CD4-positive, alpha-beta T cell treated with Interleukin-6 at 100 ng/mL for 8 hours (primary cell): ENCODE data around the gene GPSM3.
A peak's percentile ranks its signal among the peaks of the same experiment; 100 is the strongest.
"Not testable (repeated sequence)": the region's sequence is repeated elsewhere in the genome, so short reads cannot be mapped to it uniquely, and the experiment has no call there.

ENCODE experiments used
- DNase-seq: peaks from one replicate; pipeline ENCODE4 v3.0.0-alpha.2; 2020; ENCODE audit warnings: mixed read lengths, low spot score

The GPSM3 gene

DNA sequence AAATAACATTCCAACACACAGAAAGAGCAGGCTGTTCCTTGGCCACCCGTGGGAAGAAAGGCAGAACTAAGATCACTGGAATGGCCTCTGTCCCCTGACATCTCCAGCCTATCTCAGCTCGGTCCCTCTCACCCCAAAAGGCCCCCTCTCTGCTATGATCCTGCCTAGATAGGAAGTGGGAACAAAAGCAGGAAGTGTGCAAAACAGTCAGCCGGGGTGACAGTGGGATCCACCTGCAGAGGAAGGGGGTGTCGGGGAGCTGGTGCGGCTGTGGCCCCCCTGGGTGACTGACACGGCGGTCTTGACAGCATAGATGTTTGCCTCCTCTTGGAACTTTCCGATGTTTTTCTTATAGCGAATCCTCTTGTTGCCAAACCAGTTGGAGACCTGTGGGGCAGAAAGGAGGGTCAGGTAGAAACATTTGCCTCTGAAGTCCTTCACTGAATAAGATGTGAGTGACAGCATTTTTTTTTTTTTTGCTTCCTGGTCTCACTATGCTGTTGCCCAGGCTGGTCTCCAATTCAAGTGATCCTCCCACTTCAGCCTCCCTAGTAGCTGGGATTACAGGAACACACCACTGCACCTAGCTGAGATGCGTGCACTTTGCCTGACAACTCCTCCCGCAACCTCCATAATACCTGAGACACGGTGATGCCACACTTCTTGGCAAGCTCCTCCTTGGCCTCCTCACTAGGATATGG lies 5.3 kb downstream of the GPSM3 start:
- DNase-seq, result no peak

DNA sequence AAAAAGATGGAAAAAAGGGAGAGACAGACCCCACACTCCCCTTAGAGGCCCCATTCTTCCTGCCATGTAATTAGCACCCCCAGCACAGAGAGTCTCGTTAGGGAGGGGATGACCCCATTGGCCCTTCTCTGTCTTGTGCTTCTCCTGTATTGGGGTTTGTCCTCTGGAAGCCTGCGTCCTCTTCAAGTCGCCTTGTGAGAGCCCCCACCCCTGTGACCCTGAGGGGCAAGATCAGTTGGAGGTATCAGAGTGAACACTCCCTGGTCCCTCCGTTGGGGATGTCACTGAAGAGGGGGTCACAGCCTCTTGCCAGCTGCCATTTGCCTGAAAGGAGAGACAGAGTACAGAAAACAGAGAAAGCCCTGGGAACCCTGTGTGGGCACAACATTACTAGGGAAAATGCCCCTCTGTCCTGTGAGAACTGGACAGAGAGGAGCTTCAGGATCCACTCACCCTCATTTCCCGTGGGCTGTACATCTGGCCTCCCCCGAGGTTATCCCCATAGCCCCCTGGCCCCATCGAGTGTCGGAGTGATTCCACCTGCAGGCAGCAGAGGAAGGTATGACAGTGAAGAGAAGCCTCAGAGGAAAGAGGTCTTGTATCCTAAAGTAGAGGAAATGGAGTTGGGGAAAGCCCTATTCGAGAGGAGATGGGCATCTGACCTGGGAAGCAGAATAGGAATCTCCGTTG lies 6.1 kb downstream of the GPSM3 start:
- not testable (repeated sequence) for DNase-seq

GRCh38 chr6:32185681-32186131 lies 6.7 kb downstream of the GPSM3 start:
- DNase-seq, result peak; percentile 45

DNA sequence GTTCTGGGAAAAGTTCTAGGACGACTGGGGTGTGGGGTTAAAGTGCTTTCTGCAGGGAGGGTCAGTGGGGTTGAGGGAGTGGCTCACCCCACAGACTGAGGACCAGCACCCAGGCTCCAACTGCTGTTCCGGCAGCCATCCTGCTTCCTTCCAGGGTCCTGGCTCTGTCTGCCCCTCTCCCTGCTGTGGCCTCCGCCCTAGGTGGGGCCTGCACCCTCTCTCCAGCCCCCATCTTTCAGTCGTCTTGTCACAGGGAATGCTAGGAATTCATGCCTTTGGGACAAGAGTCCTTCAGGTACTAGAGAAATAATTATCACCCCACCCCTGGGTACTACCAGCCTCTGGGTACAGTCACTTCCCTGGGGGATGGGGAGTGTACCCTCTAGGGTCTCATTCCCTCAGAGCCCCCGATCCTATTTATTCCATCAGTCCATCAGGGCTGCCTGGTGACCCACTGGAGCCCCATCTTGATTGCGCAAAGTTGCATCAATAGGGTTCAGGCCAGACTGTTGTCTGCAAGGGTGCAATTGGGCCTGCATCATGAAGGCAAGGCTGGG lies 8.3 kb downstream of the GPSM3 start, which contains the start of gene AGER:
Gene AGER (minus strand): TSS at position 170 of the 557 bp plus-strand sequence. CDS start 31 bp downstream, at position 139.
- no peak for DNase-seq

DNA sequence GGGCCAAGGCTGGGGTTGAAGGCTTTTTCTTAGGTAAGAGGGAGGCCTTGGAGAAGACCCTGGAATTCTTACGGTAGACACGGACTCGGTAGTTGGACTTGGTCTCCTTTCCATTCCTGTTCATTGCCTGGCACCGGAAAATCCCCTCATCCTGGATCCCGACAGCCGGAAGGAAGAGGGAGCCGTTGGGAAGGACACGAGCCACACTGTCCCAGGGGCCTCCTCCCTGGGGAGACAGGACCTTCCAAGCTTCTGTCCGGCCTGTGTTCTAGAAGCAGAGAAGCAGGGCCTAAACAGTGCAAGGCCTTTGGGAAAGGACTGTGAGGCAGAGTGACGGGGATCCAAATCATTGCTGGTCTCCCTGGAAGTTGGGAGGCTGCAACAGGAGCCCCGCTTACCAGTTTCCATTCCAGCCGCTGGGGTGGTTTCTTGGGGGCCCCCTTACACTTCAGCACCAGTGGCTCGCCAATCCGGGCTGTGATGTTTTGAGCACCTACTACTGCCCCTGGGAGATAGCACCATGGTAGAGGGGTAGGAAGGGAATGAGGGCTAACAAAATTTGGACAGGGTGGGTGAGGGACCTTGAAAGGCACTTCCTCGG lies 8.9 kb downstream of the GPSM3 start:
- DNase-seq, result no peak

DNA sequence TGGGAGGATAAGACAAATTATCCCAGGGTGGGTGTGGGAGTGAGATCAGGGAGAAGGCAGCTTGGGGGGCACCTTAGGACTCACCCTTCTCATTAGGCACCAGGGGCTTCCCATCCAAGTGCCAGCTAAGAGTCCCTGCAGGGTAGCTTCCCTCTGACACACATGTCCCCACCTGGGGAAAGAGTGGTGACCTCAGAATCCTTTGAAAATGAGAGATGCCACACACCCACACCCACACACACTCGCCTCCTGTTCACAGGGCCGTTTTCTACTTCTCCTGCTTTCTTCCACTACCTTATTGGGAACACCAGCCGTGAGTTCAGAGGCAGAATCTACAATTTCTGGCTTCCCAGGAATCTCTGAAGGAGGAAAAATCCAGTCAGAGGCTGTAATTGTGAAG lies 9.4 kb downstream of the GPSM3 start:
- DNase-seq, result no peak

DNA sequence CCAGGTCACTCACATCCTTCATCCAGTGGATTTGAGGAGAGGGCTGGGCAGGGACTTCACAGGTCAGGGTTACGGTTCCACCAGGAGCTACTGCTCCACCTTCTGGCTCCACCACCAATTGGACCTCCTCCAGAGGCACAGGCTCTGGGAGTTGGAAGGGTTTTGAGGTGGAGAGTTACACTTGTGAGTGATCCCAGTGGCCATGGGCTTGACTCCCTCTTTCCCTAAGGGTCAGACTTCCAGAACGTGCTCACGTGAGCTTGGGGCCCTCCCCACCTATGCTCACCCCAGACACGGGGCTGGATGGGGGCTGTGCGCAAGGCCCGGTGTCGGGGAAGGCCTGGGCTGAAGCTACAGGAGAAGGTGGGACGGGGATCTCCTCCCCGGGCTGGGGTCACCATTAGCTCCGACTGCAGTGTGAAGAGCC lies 9.9 kb downstream of the GPSM3 start:
- no peak for DNase-seq

DNA sequence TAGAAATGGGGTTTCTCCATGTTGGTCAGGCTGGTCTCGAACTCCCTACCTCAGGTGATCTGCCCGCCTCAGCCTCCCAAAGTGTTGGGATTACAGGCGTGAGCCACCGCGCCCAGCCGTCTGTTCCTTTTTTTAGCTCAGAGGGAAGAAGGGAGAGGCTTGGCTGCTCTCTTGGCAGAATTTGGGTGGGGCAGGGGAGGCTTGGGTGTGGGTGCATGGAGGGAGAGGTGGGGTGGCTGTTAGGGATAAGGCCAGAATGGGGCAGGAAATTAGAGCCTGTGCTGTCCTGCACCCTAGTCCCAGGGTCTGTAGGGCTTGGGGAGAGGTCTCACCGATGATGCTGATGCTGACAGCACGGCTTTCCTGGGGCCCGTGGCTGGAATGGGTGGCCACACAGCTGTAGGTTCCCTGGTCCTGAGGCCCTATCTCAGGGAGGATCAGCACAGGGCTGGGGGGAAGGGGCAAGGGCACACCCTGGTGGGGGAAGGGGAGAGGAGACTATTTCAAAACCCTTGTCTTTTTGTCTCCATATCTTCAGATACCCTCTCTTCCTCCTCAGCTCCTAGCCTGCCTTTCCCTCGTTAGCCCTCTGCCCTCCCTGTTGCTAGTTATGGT lies 10.4 kb downstream of the GPSM3 start:
- no peak for DNase-seq

DNA sequence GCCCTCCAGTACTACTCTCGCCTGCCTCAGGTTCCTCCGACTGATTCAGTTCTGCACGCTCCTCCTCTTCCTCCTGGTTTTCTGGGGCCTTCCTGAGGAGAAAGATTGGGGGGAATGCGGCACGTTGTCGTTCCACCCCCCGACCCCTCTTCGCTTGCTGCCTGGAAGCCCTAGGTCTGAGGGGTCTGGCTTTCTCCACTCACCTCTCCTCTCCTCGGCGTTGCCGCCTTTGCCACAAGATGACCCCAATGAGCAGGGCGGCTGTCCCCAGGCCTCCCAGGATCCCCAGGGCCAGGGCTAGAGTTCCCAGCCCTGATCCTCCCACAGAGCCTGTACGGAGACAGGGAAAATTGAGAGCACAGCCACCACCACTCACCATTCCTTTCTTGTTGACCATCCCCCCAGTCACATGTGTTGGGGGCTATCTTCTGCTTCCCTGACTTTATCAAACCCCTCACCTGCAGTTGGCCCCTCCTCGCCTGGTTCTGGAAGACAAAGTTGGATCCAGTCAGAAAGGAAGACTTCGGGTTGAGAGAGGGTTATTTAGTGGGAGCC lies 11.2 kb downstream of the GPSM3 start:
- no peak for DNase-seq

DNA sequence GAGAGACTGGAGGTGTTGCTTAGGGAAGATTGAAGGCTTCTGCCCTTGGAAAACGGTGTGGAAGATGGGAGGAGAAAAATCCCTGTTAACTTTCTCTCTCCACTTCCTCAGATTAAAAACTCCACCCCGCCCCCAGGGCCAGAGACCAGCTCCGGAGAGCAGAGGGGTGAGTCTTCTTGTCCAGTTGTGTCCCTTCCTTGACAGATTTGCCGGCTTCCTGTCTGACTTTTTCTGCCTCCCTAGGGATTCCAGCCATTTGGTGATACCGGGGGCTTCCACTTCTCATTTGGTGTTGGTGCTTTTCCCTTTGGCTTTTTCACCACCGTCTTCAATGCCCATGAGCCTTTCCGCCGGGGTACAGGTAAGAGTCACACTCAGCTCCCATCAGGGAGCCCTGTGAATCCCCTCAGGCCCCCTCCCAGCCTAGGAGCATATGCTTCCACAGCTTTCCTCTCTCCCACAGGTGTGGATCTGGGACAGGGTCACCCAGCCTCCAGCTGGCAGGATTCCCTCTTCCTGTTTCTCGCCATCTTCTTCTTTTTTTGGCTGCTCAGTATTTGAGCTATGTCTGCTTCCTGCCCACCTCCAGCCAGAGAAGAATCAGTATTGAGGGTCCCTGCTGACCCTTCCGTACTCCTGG lies 12.6 kb downstream of the GPSM3 start:
- DNase-seq, result no peak

DNA sequence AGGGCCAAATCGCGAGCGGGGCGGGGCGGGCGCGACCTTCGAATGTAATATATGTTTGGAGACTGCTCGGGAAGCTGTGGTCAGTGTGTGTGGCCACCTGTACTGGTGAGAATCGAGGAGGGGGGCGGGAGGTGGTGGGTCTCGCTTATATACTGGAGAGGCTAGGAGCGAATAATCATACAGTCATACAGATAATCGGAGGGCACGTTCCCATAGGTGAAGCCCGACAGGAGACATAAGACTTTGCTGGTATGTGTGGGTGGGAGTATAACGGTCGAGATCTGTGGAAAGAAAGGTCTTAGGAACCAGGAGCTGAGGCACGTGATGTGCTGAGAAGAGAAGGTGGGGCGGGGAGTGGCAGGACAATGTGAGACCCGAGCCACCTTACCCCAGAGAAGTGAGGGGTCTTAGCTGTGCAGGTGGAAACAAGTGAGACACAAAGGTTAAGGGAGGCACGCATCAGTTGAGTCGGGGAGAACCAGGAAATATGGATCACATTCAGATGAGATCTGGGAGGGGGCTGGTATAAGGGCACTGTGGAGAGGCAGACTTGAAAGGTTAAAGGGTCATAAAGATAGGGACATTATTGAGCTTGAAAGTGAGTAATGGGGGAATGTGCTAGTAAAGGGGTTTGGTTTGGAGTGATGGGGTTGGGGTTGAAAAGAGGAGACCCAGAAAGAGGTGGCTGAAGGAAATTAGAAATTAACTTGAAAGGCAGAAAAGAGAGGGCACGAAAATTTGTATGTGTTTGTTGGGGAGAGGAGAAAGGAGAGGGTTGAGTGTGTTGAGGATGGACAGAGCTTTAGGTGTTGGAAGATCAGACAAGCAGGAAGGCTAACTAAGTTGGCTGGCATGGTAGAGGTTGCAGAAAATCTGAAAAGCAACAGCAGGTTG lies 13.6 kb downstream of the GPSM3 start:
- DNase-seq, result no peak

DNA sequence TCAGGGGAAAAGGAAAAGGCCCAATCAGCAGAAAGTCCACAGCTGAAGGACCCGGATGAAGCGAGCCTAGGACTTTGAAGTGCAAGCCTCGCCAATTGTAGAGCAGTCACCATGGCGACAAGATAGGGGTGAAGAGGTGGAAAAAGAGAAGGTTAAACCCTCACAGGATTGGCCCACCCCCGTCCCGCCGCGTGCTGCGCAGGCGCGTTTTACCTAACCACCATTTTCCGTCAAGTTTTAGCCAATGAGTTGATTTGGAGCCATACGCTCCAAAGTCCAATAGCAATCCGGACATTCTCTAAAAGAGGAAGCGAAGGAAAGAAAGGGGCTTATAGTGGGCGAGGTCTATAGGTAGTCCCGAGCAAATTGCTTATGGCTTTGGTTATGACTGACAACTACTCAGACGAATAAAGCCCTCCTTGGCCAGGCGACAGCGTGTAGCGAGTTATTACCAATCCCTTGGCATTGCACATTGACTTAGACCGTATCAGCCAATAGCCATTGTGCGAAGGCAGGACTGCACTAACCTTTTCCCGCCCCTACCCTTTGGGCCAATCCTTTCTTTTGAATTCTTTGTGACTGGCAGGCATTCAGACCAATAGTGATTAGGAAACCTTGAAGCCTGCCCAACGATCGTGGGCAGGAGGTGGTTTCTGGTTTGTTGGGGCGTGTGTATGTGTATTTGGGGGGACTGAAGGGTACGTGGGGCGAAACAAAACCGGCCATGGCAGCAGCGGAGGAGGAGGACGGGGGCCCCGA lies 14.5 kb downstream of the GPSM3 start, which contains the start of gene RNF5:
Gene RNF5 (plus strand): TSS at position 618 of the 759 bp plus-strand sequence. CDS start 107 bp downstream, at position 725.
- peak; percentile 99 for DNase-seq

DNA sequence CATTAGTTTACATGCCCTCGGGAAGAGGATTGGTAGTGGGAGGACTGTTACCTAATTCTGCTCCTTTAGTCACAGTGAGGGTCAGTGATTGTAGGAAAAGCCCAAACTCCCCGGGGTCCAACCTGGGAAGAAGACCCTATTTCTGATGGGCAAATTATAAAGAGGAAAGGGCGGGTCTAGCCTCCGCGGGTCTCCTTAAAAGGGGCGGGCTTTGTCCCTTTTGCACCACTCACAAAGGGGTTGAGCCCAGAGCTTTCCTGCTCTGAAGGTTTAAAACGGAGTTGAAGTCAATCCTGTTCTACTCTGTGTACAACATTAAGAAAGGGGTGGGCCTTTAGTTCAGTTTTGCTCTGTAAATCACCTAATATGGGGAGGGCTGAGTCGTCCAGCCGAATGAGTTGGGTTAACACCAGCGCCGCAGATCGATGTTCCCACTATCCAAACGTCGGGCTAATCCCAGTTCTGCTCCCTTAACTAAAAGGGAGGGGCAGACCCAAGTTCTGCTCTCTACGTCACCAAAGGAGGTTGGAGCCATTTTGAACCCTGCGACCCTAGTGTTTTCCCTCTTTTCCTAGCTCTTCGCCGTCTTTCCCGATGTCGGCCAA lies 15.2 kb downstream of the GPSM3 start:
- peak; percentile 47 for DNase-seq

DNA sequence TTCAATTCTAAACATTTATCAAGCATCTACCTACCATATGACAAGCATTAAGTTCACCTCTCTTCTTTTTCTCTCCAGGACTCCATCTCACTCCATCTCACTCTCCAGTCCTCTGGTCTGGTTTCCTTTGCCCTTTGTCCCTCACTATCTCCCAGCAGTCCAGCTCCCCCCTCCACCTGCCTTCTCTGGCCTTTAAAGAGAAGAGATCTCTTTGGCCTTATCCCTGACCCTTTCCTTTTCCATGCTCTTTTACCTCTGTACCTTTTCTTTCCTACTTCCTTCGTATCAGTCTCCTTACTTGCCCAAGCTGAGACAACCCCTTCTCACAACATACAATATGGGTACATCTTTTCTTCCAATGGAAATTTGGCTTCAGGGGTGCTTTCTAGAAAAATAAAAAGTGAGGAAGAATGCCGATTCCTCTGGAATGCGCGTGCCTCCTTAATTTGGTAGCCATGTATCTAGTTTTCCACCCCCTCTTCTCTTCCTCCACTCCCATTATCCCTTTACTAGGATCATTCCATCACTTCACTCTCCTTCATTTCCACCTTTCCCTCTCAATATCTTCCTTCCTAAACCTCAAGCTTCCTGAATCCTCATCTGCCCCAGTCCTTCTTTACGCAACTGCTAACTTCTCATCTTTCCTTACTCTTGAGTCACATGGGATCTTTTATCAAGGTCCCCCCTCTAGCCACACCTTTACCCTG lies 15.8 kb downstream of the GPSM3 start:
- no peak for DNase-seq

GRCh38 chr6:32175711-32176475 lies 16.6 kb downstream of the GPSM3 start, which contains the start of gene AGPAT1:
AGPAT1 (minus strand) TSS chr6:32176084; CDS start chr6:32171496, 4,588 bp downstream.
- peak; percentile 97 for DNase-seq

DNA sequence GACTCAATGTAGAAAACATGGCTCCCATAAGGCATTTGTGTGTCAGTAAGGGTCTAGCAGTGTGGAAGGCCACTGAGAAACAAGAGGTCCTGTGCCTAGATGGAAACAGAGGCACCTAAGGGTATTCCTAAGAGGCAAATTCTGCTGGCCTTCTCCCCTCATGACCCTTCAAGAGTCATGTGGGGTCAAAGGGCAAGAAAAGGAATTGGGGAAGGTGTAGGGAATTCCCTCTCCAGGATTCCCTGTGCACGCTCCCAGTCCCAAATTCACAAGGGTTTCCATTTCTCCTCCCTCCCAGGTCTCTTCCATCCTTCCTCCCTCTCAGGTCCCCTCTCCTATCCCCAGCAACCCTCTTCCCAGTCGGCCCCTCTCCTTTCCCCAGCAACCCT lies 17.1 kb downstream of the GPSM3 start:
- no peak for DNase-seq

- no peak for DNase-seq
Observed at GRCh38 chr6:32174416-32174815, 18.0 kb downstream of the GPSM3 start.
